NCI-H748 (cell line): ENCODE measurements around the gene ITGB5.

Experiments used
- DNase-seq: peaks from one replicate; lab custom pipeline; 2025; ENCODE audit not compliant: unreplicated experiment; lab: John Stamatoyannopoulos, UW

ITGB5 gene

GRCh38 chr3:124815781-124816180, 71.4 kb downstream of the ITGB5 start:
- no peak for DNase-seq

- no peak for DNase-seq
These were observed 72.3 kb downstream of the ITGB5 start for GRCh38 chr3:124814620-124815421.

- no peak for DNase-seq
These were observed 73.6 kb downstream of the ITGB5 start for GRCh38 chr3:124813541-124813940.

- no peak for DNase-seq
These were observed 74.6 kb downstream of the ITGB5 start for GRCh38 chr3:124812291-124813265.

- no peak for DNase-seq
These were observed 75.7 kb downstream of the ITGB5 start for GRCh38 chr3:124811436-124811835.

GRCh38 chr3:124810970-124811369, 76.2 kb downstream of the ITGB5 start:
- no peak for DNase-seq

- DNase-seq: no peak
These were observed 78.1 kb downstream of the ITGB5 start for GRCh38 chr3:124809039-124809438.

- DNase-seq: peak; percentile 9
These were observed 81.5 kb downstream of the ITGB5 start for GRCh38 chr3:124805671-124806070.

GRCh38 chr3:124804875-124805274, 82.3 kb downstream of the ITGB5 start:
- no peak for DNase-seq

GRCh38 chr3:124802702-124803101, 84.5 kb downstream of the ITGB5 start:
- no peak for DNase-seq

GRCh38 chr3:124802061-124802698, 85.0 kb downstream of the ITGB5 start:
- no peak for DNase-seq

GRCh38 chr3:124800511-124801258, 86.5 kb downstream of the ITGB5 start:
- DNase-seq: peak; percentile 67

- no peak for DNase-seq
These were observed 87.1 kb downstream of the ITGB5 start for GRCh38 chr3:124800076-124800475.

GRCh38 chr3:124799676-124800075, 87.5 kb downstream of the ITGB5 start:
- no peak for DNase-seq

- DNase-seq: no peak
These were observed 89.7 kb downstream of the ITGB5 start for GRCh38 chr3:124797426-124797945.

GRCh38 chr3:124796477-124796876, 90.7 kb downstream of the ITGB5 start:
- DNase-seq: no peak

GRCh38 chr3:124793054-124793739, 94.0 kb downstream of the ITGB5 start:
- DNase-seq: no peak

- no peak for DNase-seq
These were observed 94.7 kb downstream of the ITGB5 start for GRCh38 chr3:124792341-124793040.

- DNase-seq: no peak
These were observed 95.5 kb downstream of the ITGB5 start for GRCh38 chr3:124791639-124792151.
